LNCAP (cell line): ENCODE measurements around the gene ALDH7A1.

Experiments
- CTCF ChIP-seq: fragments of 450-650 bp; IDR thresholded peaks from 2 replicates; pipeline ENCODE4 v1.5.1; 2017; ENCODE audit warnings: mild to moderate bottlenecking

Gene ALDH7A1

DNA sequence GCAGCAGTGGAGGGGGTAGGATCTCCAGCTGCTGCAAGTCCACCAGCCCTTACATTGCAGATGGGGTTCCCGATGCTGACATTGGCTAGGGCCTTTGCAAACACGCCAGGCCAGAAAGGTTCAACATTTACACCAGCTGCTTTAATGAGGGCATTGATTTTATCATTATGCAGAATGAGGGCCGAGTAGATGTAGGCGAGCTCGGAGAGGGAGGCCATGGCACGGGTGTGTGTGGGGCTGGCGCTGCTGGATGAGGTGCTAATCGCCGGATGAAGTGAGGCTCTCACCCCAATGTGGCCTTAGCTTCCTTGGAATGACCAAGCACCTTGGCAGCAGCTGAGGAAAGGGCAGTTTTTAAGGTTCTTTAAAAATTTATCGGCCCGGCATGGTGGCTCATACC is 33.1 kb upstream of the ALDH7A1 start:
- no peak for TF ChIP-seq CTCF

DNA sequence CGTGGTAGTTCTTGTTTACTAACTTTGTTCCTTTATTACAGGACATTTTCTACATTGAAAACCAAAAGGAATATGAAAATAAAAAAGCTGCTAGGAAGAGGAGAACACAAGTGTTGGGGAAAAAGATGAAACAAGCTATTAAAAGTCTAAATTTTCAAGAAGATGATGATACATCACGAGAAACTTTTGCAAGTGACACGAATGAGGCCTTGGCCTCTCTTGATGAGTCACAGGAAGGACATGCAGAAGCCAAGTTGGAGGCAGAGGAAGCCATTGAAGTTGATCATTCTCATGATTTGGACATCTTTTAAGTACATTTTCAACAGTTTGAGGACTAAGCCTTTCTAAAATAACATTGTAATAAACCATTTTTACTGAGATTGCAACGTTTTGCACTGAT is 29.5 kb upstream of the ALDH7A1 start:
- no peak for TF ChIP-seq CTCF

- no peak for TF ChIP-seq CTCF
Measured at GRCh38 chr5:126619781-126620180, 24.8 kb upstream of the ALDH7A1 start.

- no peak for TF ChIP-seq CTCF
Measured at GRCh38 chr5:126615286-126615685, 20.3 kb upstream of the ALDH7A1 start.

GRCh38 chr5:126613941-126614592 is 19.0 kb upstream of the ALDH7A1 start:
- TF ChIP-seq CTCF, result no peak

GRCh38 chr5:126610616-126611015 is 15.6 kb upstream of the ALDH7A1 start:
- no peak for TF ChIP-seq CTCF

DNA sequence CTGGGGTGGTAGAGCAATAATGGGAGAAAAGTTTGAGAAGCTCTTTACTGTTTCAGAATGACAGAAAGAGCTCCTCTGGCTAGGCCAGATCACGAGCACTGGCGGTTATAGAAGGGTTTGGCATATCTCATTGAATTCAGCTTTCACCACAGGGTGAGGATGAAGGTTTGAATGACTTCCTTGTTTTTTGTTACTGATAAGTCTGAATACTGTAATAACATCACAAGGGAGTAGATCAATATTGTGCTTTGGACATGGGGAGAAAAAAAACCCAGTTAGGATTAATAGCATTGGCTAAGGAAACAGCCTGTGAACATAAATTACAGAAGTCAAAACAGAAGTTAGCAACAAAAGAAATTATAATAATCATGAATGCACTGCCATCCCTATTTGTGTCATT is 15.1 kb upstream of the ALDH7A1 start:
- TF ChIP-seq CTCF, result no peak

DNA sequence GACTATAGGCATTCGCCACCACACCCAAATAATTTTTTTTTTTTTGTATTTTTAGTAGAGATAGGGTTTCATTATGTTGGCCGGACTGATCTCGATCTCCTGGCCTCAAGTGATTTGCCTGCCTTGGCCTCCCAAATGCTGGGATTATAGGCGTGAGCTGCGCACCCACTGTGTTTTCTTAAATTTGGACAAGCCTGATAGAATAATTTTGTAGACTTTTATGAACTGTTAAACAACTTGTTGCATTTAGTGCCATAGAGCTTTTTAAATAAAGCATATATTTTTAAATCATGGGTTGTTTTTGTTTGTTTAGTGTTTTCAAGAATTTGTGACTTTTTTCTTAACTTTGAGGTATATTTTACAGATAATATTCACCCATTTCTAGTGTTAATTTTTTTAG is 10.5 kb upstream of the ALDH7A1 start:
- TF ChIP-seq CTCF, result no peak
